Peyer's patch (tissue), 4 donors: ENCODE data around the gene TMEM109.

Experiments
- CTCF ChIP-seq, 6 experiments: fragments of 450-650 bp in 4 of 6; fragments of 200-600 bp in 2 of 6; sonication (generic) in 1 of 6; IDR thresholded peaks; one replicate each; pipeline ENCODE4 v1.5.1; 2017 to 2019; ENCODE audit warnings: antibody characterized with exemption in 6 of 6, mild to moderate bottlenecking in 3 of 6, moderate library complexity in 1 of 6
- POLR2A ChIP-seq, 2 donors: fragments of 450-650 bp; IDR thresholded peaks; one replicate each; pipeline ENCODE4 v1.5.1; 2017; ENCODE audit warnings: antibody characterized with exemption in 2 of 2, mild to moderate bottlenecking in 2 of 2, moderate library complexity in 2 of 2

DNA sequence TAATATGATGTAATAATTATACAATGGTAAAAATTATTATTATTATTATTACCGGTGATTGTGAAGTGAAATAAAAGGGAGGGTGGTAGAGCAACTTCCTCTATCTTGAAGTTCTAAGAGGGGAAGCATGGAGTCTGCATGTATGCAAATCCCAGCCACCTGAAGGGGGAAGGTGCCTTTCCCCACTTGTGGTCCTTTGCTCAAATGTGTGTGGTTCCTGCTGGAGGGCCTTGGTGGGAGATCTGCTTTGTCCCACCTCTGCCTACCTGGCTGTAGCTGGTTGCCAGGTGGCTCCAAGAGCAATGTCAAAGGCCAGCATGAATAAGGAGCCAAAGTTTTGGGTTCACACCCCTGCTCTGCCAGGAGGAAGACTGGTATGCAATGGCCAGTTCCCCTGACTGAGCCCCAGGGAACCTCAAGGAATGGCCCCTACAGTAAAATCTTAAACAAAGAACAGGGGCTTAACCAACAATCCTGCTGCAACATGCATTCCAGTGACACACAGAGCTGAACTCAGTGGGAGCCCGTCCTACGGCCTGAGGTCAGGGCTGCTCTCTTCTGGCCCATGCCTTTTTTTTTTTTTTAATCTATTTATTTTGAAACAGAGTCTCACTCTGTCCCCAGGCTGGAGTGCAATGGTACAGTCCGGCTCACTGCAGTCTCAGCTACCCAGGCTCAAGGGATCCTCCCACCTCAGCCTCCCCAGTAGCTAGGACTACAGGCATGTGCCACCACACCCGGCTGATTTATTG lies 18.8 kb downstream of the TMEM109 start:
- TF ChIP-seq CTCF (IDR thresholded peaks at IDR 0.05) (no peak), POLR2A (IDR thresholded peaks at IDR 0.05) (no peak)
